Measurements from ENCODE around the gene ZNF831. TPM values are rescaled to one million over a fixed set of nuclear protein-coding genes. Genes with fewer than 3 reads are reported as not detected.

Gene ZNF831
- total RNA-seq, 1 experiment from 2014 or later = 0.04 TPM

DNA sequence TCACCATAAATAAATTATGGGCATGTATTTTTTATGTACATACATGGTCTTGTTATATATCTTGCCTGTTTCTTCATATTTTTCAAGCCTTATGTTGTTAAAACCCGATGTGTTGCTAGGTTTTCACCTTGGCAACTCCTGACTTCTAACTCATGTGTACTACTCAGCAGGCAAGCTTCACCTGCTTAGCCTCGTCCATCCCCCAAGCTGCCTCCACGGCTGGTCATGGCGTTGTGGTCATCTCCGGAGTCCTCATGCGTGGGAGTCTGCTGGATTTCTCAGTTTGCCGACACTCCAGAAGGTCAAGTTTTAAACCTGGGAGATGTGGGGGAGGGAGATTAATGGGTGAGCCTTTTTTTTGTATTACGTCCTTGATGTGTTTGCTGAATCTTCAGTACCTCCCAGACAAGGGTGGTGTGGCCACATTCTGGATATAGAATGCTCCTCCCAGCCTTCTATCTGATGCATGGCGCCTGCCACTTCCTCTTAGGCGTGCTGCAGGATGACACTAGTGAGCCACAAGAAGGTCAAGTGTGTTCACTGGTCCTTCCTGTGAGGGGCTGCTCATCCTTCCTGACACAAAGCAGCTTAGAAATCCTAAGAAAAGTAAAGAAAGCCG lies 110.2 kb downstream of the ZNF831 start:
- no peak overlapping the region for H3K27ac Mint-ChIP-seq
- H3K4me3 Mint-ChIP-seq = no peak overlapping the region
- TF ChIP-seq ZNF317 (CRISPR knock-in tag; IDR thresholded peaks at IDR 0.05; ENCODE audit: borderline replicate concordance, low read depth) = no peak
- TF ChIP-seq, protein P1, sequence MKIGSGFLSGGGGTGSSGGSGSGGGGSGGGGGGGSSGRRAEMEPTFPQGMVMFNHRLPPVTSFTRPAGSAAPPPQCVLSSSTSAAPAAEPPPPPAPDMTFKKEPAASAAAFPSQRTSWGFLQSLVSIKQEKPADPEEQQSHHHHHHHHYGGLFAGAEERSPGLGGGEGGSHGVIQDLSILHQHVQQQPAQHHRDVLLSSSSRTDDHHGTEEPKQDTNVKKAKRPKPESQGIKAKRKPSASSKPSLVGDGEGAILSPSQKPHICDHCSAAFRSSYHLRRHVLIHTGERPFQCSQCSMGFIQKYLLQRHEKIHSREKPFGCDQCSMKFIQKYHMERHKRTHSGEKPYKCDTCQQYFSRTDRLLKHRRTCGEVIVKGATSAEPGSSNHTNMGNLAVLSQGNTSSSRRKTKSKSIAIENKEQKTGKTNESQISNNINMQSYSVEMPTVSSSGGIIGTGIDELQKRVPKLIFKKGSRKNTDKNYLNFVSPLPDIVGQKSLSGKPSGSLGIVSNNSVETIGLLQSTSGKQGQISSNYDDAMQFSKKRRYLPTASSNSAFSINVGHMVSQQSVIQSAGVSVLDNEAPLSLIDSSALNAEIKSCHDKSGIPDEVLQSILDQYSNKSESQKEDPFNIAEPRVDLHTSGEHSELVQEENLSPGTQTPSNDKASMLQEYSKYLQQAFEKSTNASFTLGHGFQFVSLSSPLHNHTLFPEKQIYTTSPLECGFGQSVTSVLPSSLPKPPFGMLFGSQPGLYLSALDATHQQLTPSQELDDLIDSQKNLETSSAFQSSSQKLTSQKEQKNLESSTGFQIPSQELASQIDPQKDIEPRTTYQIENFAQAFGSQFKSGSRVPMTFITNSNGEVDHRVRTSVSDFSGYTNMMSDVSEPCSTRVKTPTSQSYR (CRISPR knock-in tag; IDR thresholded peaks at IDR 0.05) = no peak
- no peak for TF ChIP-seq CREM (CRISPR knock-in tag; IDR thresholded peaks at IDR 0.05)
- TF ChIP-seq ETV6 (CRISPR knock-in tag; IDR thresholded peaks at IDR 0.05) = no peak
- TF ChIP-seq, protein P2, sequence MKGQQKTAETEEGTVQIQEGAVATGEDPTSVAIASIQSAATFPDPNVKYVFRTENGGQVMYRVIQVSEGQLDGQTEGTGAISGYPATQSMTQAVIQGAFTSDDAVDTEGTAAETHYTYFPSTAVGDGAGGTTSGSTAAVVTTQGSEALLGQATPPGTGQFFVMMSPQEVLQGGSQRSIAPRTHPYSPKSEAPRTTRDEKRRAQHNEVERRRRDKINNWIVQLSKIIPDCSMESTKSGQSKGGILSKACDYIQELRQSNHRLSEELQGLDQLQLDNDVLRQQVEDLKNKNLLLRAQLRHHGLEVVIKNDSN (CRISPR knock-in tag; IDR thresholded peaks at IDR 0.05) = no peak
- TF ChIP-seq ATF1 (CRISPR knock-in tag; IDR thresholded peaks at IDR 0.05) = no peak
- TF ChIP-seq, protein P3, sequence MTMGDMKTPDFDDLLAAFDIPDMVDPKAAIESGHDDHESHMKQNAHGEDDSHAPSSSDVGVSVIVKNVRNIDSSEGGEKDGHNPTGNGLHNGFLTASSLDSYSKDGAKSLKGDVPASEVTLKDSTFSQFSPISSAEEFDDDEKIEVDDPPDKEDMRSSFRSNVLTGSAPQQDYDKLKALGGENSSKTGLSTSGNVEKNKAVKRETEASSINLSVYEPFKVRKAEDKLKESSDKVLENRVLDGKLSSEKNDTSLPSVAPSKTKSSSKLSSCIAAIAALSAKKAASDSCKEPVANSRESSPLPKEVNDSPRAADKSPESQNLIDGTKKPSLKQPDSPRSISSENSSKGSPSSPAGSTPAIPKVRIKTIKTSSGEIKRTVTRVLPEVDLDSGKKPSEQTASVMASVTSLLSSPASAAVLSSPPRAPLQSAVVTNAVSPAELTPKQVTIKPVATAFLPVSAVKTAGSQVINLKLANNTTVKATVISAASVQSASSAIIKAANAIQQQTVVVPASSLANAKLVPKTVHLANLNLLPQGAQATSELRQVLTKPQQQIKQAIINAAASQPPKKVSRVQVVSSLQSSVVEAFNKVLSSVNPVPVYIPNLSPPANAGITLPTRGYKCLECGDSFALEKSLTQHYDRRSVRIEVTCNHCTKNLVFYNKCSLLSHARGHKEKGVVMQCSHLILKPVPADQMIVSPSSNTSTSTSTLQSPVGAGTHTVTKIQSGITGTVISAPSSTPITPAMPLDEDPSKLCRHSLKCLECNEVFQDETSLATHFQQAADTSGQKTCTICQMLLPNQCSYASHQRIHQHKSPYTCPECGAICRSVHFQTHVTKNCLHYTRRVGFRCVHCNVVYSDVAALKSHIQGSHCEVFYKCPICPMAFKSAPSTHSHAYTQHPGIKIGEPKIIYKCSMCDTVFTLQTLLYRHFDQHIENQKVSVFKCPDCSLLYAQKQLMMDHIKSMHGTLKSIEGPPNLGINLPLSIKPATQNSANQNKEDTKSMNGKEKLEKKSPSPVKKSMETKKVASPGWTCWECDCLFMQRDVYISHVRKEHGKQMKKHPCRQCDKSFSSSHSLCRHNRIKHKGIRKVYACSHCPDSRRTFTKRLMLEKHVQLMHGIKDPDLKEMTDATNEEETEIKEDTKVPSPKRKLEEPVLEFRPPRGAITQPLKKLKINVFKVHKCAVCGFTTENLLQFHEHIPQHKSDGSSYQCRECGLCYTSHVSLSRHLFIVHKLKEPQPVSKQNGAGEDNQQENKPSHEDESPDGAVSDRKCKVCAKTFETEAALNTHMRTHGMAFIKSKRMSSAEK (CRISPR knock-in tag; IDR thresholded peaks at IDR 0.05; ENCODE audit: borderline replicate concordance) = no peak
- TF ChIP-seq, protein P4, sequence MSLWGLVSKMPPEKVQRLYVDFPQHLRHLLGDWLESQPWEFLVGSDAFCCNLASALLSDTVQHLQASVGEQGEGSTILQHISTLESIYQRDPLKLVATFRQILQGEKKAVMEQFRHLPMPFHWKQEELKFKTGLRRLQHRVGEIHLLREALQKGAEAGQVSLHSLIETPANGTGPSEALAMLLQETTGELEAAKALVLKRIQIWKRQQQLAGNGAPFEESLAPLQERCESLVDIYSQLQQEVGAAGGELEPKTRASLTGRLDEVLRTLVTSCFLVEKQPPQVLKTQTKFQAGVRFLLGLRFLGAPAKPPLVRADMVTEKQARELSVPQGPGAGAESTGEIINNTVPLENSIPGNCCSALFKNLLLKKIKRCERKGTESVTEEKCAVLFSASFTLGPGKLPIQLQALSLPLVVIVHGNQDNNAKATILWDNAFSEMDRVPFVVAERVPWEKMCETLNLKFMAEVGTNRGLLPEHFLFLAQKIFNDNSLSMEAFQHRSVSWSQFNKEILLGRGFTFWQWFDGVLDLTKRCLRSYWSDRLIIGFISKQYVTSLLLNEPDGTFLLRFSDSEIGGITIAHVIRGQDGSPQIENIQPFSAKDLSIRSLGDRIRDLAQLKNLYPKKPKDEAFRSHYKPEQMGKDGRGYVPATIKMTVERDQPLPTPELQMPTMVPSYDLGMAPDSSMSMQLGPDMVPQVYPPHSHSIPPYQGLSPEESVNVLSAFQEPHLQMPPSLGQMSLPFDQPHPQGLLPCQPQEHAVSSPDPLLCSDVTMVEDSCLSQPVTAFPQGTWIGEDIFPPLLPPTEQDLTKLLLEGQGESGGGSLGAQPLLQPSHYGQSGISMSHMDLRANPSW (CRISPR knock-in tag; conservative IDR thresholded peaks at IDR 0.05; ENCODE audit: low read depth) = no peak
- TF ChIP-seq FOXP1 (CRISPR knock-in tag; IDR thresholded peaks at IDR 0.05; ENCODE audit: borderline replicate concordance) = no peak
- TF ChIP-seq, protein P5, sequence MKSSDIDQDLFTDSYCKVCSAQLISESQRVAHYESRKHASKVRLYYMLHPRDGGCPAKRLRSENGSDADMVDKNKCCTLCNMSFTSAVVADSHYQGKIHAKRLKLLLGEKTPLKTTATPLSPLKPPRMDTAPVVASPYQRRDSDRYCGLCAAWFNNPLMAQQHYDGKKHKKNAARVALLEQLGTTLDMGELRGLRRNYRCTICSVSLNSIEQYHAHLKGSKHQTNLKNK (CRISPR knock-in tag; IDR thresholded peaks at IDR 0.05) = no peak
- TF ChIP-seq, protein P6, sequence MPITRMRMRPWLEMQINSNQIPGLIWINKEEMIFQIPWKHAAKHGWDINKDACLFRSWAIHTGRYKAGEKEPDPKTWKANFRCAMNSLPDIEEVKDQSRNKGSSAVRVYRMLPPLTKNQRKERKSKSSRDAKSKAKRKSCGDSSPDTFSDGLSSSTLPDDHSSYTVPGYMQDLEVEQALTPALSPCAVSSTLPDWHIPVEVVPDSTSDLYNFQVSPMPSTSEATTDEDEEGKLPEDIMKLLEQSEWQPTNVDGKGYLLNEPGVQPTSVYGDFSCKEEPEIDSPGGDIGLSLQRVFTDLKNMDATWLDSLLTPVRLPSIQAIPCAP (CRISPR knock-in tag; IDR thresholded peaks at IDR 0.05) = no peak
- TF ChIP-seq, protein P7, sequence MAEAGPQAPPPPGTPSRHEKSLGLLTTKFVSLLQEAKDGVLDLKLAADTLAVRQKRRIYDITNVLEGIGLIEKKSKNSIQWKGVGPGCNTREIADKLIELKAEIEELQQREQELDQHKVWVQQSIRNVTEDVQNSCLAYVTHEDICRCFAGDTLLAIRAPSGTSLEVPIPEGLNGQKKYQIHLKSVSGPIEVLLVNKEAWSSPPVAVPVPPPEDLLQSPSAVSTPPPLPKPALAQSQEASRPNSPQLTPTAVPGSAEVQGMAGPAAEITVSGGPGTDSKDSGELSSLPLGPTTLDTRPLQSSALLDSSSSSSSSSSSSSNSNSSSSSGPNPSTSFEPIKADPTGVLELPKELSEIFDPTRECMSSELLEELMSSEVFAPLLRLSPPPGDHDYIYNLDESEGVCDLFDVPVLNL (CRISPR knock-in tag; IDR thresholded peaks at IDR 0.05; ENCODE audit: borderline replicate concordance, low read depth) = no peak
- no peak for TF ChIP-seq NR3C1 (CRISPR knock-in tag; conservative IDR thresholded peaks at IDR 0.05; ENCODE audit: low read depth)
- no peak for TF ChIP-seq ESRRA (CRISPR knock-in tag; IDR thresholded peaks at IDR 0.05; ENCODE audit: borderline replicate concordance)
- TF ChIP-seq, protein P8, sequence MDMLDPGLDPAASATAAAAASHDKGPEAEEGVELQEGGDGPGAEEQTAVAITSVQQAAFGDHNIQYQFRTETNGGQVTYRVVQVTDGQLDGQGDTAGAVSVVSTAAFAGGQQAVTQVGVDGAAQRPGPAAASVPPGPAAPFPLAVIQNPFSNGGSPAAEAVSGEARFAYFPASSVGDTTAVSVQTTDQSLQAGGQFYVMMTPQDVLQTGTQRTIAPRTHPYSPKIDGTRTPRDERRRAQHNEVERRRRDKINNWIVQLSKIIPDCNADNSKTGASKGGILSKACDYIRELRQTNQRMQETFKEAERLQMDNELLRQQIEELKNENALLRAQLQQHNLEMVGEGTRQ (CRISPR knock-in tag; IDR thresholded peaks at IDR 0.05) = no peak
- TF ChIP-seq, protein P9, sequence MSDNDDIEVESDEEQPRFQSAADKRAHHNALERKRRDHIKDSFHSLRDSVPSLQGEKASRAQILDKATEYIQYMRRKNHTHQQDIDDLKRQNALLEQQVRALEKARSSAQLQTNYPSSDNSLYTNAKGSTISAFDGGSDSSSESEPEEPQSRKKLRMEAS (CRISPR knock-in tag; IDR thresholded peaks at IDR 0.05) = no peak
- TF ChIP-seq MXD4 (CRISPR knock-in tag; IDR thresholded peaks at IDR 0.05; ENCODE audit: borderline replicate concordance) = no peak
- TF ChIP-seq TCF7 (CRISPR knock-in tag; IDR thresholded peaks at IDR 0.05; ENCODE audit: low read depth) = no peak
- no peak for TF ChIP-seq FOXJ3 (CRISPR knock-in tag; IDR thresholded peaks at IDR 0.05; ENCODE audit: borderline replicate concordance)
- no peaks in the 10 kb centered on the region for H3K36me3 Mint-ChIP-seq
- DNase-seq (ENCODE audit: low spot score) (no peak), ATAC-seq (no peak)
- H3K9me3 Mint-ChIP-seq = no peaks in the 10 kb centered on the region
- H3K4me1 Mint-ChIP-seq = peaks cover 14% of the 10 kb centered on the region
- ChIA-PET CTCF (no interaction called here), POLR2A (no interaction called here)
- H3K27me3 Mint-ChIP-seq (ENCODE audit: low read depth) = peaks cover 39% of the 10 kb centered on the region

All from WTC11 (cell line).